Stimulated activated CD4-positive, alpha-beta T cell treated with anti-CD3 and anti-CD28 coated beads, Interleukin-15, amount 100 ng/mL, for 1 hour (primary cell): ENCODE measurements around the gene HIP1.
"Not testable (repeated sequence)": the region's sequence is repeated elsewhere in the genome, so short reads cannot be mapped to it uniquely, and the experiment has no call there.

Experiments used
- DNase-seq, 2 donors: peaks; one replicate each; pipeline ENCODE4 v3.0.0-alpha.2; 2020; ENCODE audit warnings: low read depth in 1 of 2, low spot score in 1 of 2

HIP1 gene

DNA sequence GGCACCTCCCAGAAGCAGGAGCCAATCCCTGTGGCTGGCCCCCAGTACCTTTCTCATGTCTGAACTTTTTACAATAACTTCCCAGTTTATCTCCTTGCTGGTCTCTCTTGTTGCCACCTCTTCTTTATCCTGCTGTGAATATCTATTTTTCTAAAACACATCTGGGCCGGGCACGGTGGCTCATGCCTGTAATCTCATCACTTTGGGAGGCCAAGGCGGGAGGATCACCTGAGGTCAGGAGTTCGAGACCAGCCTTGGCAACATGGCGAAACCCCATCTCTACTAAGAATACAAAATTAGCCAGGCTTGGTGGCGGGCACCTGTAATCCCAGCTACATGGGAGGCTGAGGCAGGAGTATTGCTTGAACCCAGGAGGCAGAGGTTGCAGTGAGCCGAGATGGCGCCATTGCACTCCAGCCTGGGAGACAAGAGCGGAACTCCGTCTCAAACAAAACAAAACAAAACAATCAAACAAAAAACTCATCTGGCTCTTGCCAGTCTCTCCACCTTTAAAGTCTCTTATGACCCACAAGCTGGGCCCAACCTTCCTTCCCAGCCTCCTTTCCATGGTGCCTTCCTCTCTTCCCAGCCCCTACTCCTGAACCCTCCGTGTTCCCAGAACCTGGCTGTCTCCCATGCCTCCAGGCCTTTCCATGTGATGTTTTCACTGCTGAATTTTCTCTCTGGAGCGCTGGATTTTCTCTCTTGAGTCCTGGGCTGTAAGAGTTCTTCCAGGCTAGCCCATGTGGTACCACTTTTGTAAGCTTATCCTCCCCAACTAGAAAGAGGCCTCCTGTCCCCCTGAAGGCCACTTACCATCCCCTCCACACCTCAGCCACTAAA, 51.3 kb downstream of the HIP1 start:
- DNase-seq = no peak

DNA sequence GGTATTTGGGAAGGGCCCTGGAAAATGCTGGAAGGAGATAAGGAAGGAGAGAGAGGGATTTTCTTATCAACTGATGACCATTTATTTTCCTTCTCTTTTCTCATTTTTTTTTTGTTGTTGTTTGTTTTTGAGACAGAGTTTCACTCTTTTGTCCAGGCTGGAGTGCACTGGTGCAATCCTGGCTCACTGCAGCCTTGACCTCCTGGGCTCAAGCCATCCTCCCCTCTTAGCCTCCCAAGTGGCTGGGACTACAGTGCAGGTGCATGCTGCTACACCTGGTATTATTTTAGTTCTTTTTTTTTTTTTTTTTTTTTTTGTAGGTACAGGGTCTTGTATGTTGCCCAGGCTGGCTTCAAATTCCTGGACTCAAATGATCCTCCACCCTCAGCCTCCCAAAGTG, 52.2 kb downstream of the HIP1 start:
- no peak for DNase-seq

DNA sequence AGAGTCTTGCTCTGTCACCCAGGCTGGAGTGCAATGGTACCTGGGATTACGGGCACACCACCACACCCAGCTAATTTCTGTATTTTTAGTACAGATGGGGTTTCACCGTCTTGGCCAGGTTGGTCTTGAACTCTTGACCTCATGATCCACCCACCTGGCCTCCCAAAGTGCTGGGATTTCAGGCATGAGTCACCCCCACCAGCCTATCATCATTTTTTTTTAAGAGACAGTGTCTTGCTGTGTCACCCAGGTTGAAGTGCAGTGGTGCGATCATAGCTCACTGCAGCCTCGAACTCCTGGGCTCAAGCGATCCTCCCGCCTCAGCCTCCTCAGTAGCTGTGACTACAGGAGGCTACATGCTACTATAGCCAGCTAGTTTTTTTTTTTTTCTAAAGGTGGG, 56.7 kb downstream of the HIP1 start:
- DNase-seq = not testable (repeated sequence)

DNA sequence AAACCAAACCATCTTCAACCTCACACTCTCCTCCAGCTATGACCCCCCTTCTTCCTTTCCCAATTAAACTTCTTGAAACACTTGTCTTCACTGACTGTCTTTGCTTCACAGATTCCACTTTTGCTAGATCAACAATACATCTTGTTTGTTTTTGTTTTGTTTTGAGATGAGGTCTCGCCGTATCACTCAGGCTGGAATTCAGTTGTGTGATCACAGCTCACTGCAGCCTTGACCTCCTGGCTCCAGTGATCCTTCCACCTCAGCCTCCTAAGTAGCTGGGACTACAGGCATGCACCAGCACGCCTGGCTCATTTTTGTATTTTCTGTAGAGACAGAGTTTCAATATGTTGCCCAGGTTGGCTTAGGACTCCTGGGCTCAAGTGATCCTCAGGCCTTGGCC, 59.7 kb downstream of the HIP1 start:
- DNase-seq = no peak

DNA sequence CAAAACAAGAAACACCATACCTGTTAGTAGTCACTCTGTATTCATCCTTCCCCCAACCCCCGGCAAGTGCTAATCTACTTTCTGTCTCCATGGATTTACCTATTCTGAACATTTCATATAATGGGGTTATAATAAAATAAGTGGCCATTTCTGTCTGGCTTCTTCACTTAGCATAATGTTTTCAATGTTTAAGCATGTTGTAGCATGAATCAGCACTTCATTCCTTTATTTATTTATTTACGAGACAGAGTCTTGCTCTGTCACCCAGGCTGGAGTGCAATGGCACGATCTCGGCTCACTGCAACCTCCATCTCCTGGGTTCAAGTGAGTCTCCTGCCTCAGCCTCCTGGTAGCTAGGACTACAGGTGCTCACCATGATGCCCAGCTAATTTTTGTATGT, 69.2 kb downstream of the HIP1 start:
- no peak for DNase-seq

DNA sequence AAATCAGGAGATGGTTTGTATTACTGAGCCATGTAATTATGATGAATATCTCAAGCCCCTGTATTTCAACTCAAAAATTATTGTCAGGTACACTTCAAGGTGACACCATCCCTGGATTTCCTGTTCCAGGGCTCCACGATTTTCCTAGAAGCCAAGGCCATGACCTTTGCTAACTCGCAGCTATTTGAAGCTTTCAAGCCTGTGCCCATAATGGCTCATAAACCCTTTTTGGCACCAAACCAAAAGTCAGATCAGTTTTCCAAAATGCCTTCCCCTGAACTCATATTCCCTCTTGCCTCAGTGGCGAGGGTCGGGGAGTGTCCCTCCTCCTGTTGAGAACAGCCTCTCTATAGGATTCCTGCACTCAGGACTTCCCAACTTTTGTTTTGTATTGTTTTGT, 70.8 kb downstream of the HIP1 start:
- DNase-seq = no peak

DNA sequence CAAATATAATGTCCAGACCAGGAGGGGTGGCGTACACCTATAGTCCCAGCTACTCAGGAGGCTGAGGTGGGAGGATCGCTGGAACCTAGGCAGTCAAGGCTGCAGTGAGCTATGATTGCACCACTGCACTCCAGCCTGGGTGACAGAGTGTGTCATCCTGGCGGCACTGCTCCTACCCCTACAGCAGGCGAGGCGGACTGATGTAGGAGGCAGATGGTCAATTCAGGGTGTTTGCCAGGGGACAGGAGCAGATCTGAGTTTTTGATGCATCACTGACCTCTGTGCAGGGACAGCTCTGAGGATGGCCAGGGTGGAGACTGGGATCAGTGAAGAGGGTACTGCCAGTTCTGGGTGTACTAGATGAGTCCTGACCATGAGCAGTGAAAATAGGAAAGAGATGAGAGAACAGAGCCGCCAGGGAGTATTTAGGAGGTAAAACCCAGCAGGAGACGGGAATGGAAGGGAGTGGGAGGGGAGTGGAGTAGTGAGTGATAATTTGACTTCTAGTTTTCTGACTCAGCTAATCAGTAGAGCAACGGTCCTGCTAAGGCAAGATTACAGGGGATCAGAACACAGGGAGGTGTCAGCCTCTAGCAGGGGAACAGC, 75.3 kb downstream of the HIP1 start:
- DNase-seq = no peak

DNA sequence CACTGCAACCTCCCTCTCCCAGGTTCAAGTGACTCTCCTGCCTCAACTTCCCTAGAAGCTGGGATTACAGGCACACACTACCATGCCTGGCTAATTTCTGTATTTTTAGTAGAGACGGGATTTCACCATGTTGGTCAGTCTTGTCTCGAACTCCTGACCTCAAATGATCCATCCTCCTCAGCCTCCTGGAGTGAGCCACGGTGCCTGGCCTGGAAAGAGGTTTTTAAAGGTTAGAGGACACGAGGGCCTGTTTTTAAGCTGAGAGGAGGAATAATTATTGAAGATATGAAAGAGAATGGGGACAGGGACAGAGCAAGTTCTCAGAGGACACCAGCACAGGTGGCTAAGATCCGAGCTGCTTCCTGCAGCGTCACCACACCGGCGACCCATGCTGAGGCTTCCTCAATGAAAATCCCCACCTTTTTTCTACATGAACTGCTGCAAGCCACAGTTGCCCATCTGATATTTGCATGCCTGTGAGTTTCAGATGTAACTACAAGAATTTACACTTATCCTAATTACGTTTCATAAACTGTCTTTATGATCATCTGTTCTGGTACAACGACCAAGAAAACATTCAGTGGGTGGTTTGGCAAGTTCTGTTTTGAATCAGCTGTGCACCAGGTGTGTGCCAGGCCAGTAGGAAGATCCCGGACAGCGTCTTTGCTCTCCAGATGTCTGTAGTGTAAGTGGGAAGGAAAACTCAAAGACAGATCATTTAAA, 76.0 kb downstream of the HIP1 start:
- no peak for DNase-seq

DNA sequence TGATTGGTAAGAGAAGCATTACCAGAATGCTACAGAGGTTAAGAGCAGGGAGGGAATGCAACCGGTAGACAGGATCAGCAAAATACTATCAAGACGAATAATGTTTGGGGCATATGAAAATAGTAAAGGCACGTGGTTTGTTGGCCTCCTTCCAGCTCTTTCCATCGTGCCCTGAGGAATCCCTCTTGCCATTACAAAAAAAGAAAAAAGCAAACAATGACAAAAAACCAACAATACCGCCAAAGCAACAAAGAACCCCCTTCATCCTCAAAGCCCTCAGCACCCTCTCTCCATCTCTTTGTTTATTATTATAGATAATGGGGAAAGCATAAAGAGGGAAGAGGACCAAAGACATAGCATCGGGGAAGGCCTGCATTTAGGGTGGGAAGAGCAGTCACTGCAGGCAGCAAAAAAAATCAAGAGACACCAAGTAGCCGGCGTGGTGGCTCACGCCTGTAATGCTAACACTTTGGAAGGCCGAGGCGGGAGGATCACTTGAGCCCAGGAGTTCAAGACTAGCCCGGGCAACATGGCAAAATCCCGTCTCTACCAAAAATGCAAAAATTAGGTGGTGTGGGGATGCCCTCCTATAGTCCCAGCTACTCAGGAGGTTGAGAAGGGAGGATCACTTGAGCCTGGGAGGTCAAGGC, 78.0 kb downstream of the HIP1 start:
- no peak for DNase-seq

DNA sequence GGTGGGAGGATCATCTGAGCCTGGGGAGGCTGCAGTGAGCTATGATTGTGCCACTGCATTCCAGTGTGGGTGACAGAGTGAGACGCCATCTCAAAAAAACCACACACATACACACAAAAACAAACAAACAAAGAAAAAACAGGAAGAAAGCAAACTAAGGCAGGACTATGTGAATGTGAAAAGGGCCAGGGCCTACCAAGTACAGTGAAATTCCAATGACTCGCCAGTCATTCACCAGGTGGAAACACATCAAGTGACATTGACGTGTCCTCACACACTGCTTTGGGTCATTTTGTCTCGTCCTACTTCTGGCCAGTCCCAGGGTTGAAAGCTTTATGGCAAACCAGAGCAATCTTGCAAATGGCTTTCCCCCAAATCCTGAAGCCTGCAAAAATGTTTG, 79.9 kb downstream of the HIP1 start:
- DNase-seq = no peak

DNA sequence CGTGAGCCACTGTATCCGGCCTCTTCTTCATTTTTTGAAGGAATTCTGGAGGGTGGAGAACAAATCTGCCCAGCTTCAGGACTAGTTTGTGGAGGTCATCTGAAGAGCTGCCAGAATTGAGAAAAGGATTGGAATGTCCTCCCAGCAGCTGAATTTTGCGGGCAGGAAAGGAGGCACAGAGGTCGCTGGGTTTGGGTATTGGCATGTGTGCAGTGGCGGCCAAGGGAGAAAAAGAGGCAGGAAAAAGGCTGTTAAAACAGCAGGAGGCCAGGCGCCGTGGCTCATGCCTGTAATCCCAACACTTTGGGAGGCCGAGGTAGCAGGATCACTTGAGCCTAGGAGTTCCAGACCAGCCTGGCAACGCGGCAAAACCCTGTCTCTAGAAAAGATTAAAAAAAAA, 80.4 kb downstream of the HIP1 start:
- no peak for DNase-seq

DNA sequence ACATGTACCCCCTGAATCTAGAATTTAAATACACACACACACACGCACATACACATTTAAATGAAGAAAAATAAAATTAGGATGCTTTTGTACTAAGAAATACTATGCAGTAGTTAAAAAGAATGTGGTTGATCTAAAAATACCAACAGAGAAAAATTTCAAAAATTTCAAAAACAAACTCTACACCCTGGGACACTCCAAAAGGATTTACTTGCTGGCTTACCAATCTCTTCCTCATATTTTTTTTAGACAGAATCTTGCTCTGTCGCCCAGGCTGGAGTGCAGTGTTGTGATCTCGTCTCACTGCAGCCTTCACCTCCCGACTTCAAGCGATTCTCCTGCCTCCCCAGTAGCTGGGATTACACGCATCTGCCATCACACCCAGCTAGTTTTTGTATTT, 80.9 kb downstream of the HIP1 start:
- no peak for DNase-seq

DNA sequence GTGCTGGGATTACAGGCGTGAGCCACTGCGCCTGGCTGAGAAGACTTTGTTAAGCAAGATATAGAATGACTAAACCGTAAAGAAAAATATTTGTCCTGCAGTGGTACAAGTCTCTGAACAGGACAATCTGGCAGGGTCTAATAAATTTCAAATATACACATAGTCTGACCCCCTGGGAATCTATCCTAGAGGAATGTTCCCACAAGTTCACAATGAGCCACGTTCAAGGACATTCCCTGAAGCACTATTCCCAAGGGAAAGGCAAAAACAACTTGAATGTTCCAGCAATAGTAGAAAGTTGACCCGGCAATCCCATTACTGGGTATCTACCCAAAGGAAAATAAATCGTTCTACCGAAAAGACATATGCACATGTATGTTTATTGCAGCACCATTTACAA, 82.0 kb downstream of the HIP1 start:
- DNase-seq = no peak

DNA sequence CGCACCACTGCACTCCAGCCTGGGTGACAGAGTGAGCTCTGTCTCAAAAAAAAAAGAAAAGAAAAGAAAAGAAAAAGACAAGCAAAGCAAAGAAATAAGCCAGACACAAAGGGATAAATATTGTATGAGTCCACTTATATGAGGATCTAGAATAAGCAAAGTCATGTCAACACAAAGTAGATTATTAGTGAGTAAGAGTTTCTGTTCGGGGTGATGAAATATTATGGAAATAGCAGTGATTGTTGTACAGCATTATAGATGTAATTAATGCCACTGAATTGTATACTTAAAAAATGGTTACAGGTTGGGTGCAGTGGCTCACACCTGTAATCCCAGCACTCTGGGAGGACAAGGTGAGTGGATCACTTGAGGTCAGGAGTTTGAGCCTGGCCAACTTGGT, 83.2 kb downstream of the HIP1 start:
- DNase-seq = no peak

DNA sequence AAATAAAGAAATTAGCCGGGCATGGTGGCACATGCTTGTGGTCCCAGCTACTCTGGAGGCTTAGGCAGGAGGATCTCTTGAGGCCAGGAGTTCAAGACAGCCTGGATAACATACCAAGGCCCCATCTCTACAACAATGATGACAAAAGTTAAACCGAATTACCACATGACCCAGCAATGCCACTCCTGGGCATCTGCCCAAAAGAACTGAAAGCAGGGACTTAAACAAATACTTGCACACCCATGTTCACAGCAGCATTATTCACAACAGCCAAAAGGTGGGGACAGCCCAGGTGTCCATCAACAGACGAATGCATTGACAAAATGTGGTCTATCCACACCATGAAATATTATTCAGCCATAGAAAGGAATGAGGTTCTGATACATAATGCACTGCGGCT, 83.9 kb downstream of the HIP1 start:
- DNase-seq = no peak

DNA sequence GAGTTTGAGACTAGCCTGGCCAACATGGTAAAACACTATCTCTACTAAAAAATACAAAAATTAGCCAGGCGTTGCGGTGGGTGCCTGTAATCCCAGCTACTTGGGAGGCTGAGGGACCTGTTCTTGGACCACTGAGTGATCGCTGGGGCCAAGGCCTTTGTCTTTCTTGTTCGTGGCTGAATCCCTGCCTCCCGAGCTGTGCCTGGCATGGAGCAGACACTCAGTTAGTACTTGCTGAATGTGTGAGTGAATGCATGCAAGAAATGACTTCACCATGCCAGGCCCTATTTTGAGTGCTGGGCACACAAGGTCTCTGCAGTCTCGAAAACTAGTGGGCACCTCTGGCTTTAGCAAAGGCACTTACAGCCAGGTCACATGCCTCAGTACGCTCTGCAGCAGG, 85.1 kb downstream of the HIP1 start:
- no peak for DNase-seq

DNA sequence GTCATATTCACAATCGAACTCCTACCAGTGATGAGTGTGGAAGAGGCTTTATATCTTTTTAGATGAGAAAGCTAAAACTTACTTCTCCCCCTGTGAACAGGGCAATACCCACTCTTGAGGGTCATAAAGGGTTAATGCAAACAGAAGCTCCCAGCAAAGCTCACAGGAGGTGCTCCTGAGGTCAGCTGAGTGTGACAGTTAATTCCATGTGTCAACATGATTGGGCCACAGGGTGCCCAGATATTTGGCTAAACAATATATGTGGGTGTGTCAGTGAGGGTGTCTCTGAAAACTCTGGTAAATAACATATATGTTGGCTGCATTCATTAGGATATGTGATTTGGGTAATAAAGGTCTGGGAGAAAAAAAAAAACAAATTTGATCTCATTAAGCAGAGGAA, 86.0 kb downstream of the HIP1 start:
- DNase-seq = no peak

DNA sequence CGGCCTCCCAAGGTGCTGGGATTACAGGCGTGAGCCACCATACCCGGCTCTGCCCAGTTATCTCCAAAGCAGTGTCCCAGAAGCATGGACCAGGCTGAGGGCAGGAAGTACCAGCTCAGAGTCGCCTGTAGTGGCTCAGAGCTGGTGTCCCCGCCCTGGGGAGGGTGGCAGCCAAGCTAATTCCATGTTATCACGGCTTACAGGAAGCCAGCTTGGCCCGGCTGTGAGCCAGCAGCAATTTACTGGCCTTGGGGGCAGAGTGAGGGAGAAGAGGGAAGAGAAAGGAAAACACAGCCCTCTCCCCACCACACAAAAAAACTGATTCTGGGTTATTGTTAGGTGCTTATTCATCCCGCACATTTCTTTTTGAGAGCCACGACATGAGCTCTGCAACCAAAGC, 88.1 kb downstream of the HIP1 start:
- no peak for DNase-seq

DNA sequence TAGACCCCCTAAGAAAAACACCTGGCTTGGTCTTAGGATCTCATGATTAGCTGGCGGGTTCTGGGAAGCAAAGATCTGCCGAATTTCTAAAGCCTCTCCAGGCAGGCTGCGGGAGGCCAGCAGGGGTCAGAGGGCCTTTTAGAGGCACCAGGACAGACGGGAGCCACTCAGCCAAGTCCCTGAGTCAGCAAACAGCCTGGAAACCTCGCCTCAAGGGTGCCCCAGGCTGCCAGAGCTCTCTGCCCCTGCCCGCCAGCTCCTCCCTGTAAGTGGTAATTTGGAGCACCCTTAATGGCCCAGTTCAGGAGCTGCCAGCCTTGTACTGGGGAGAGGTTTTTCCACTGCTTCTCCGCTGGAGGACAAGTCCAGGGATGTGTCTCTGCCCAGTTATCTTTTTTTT, 88.7 kb downstream of the HIP1 start:
- no peak for DNase-seq

DNA sequence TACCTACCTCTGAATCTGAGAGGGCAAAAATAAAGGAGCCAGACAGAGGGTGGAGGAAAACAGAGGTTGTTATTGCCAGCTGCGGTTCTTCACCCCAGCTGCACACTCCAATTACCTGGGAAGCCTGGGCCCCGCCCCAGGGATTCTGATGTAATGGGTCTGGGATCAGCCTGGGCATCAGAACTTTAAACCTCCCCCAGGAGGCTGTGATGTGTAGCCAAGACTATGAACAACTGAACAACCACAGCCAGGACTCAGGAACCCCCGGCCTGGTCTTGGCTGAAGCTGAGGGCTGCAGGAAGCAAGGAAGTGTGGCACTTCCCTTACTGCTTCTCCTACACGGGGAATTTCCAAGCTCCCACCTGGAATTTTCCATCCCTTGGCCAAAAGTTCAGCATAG, 89.3 kb downstream of the HIP1 start:
- DNase-seq = no peak

DNA sequence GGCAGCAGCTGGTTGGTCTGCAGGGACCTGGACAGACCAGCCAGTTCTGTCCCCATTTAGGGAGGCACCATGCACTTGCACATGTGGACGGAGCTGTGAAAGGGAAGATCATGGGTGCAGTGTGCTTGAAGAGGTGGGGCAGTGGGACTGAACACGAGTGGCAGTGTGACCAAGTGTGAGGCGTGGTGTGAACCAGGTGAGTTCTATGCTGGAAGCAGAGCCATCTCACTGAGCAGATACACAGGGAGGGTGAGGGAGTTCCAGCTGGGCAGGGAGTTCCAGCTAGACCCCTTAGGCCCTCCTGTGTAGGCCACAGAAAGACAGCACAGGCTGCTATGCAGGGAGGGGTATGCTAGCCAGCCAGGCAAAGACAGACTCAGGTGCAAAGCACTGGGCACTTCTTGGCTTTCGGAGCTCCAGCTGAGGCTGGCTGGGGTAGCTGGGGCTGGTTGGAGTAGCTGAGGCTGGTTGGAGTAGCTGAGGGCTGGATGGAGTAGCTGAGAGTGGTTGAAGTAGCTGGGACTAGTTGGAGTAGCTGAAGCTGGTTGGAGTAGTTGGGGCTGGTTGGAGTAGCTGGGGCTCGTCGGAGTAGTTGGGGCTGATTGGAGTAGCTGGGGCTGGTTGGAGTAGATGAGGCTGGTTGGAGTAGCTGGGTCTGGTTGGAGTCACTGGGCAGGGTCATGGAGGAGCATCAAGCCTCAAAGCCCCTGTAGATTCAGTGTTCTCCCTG, 90.9 kb downstream of the HIP1 start:
- DNase-seq = no peak
